CD8-positive, alpha-beta memory T cell (primary cell): ENCODE results near the gene MSANTD7. TPM values are rescaled to one million over a fixed set of nuclear protein-coding genes. Genes with fewer than 3 reads are reported as not detected.
A peak's percentile ranks its signal among the peaks of the same experiment; 100 is the strongest.

ENCODE experiments used
- CTCF ChIA-PET: fragments of 350-600 bp; sonication (Branson Sonifier 250); formaldehyde crosslinking; loops from one replicate; lab custom pipeline; 2021; ENCODE audit warnings: antibody characterized with exemption; lab: Charles Lee
- POLR2A ChIA-PET: fragments of 350-600 bp; sonication (Branson Sonifier 250); formaldehyde crosslinking; loops from one replicate; lab custom pipeline; 2021; ENCODE audit warnings: antibody characterized with exemption; lab: Charles Lee
- DNase-seq, 5 donors: peaks; one replicate each; pipeline versions ENCODE4 v3.0.0 to v3.0.0-alpha.2; 2020 to 2022; ENCODE audit warnings: mixed read lengths in 1 of 5
- H3K27ac ChIP-seq: one replicate; pipeline ENCODE4 v1.7.0; 2013; ENCODE audit warnings: low read depth, mild to moderate bottlenecking, low read length, moderate library complexity
- H3K27me3 ChIP-seq: 2 replicates; pipeline ENCODE4 v1.7.0; 2013; ENCODE audit warnings: low read length, mild to moderate bottlenecking; ENCODE audit not compliant: insufficient read depth, poor library complexity, severe bottlenecking
- H3K36me3 ChIP-seq: 2 replicates; pipeline ENCODE4 v1.7.0; 2013; ENCODE audit warnings: mild to moderate bottlenecking, low read length, moderate library complexity; ENCODE audit not compliant: insufficient read depth
- H3K4me1 ChIP-seq: 2 replicates; pipeline ENCODE4 v1.7.0; 2013; ENCODE audit warnings: mild to moderate bottlenecking, low read length, moderate library complexity; ENCODE audit not compliant: insufficient read depth
- H3K4me3 ChIP-seq: 2 replicates; pipeline ENCODE4 v1.7.0; 2013; ENCODE audit warnings: mild to moderate bottlenecking, low read length
- H3K9me3 ChIP-seq: 2 replicates; pipeline ENCODE4 v1.7.0; 2013; ENCODE audit warnings: mild to moderate bottlenecking, low read length
- H3K27ac Mint-ChIP-seq, 8 donors: one replicate each; pipeline ENCODE4 v1.8.0; 2020 to 2021; ENCODE audit warnings: mixed read lengths in 8 of 8, mild to moderate bottlenecking in 6 of 8, inconsistent platforms in 3 of 8, moderate library complexity in 3 of 8
- H3K27me3 Mint-ChIP-seq, 2 donors: one replicate each; pipeline ENCODE4 v1.8.0; 2020 to 2021; ENCODE audit warnings: mixed read lengths in 2 of 2, mild to moderate bottlenecking in 1 of 2, moderate library complexity in 1 of 2
- H3K36me3 Mint-ChIP-seq, 3 donors: one replicate each; pipeline ENCODE4 v1.8.0; 2020 to 2021; ENCODE audit warnings: mixed read lengths in 3 of 3, inconsistent platforms in 1 of 3, mild to moderate bottlenecking in 1 of 3
- H3K4me1 Mint-ChIP-seq, 3 donors: one replicate each; pipeline ENCODE4 v1.8.0; 2020 to 2021; ENCODE audit warnings: mixed read lengths in 3 of 3, inconsistent platforms in 1 of 3, mild to moderate bottlenecking in 1 of 3
- H3K4me3 Mint-ChIP-seq, 7 donors: one replicate each; pipeline ENCODE4 v1.8.0; 2020 to 2021; ENCODE audit warnings: mixed read lengths in 7 of 7, mild to moderate bottlenecking in 6 of 7, moderate library complexity in 4 of 7, inconsistent platforms in 2 of 7
- H3K9me3 Mint-ChIP-seq, 5 donors: one replicate each; pipeline ENCODE4 v1.8.0; 2020 to 2022; ENCODE audit warnings: mixed read lengths in 5 of 5, mild to moderate bottlenecking in 3 of 5, moderate library complexity in 2 of 5, inconsistent platforms in 1 of 5
- polyA plus RNA-seq: library from polyadenylated mRNA; unstranded; fragments of 300-500 nt; fragmentation: Illumina TruSeq; gene quantifications from one replicate; pipeline ENCODE4 v1.2.3, GENCODE V29; 2021
- total RNA-seq, 2 experiments: library from RNA; stranded (reverse); gene quantifications; one replicate each; pipeline ENCODE4 v1.2.3, GENCODE V29; 2021

Gene MSANTD7
- total and polyA plus RNA-seq, 3 experiments from 2014 or later = 8.7 to 30.4 (median 28.5) TPM

DNA sequence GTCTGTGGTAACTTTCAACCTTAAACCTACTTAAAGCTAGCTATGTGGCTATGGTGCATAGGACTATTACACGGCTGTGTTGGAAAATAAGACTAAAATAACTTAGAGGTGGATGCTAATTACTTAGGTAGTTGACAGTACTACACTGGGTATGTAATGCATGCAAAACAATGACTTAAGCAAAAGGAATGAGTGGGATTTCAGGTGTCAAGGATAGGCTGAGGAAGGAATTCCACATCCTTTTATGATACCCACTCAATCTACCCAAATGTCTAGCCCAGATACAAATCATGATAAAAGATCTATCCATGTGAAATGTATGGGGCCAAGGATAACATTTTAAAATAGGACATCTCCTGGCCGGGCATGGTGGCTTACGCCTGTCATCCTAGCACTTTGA, 14.1 kb upstream of the MSANTD7 start:
- no peaks in the 10 kb centered on the region for H3K4me1 ChIP-seq
- no peak overlapping the region for H3K4me3 ChIP-seq
- DNase-seq = no peak
- no peaks in the 10 kb centered on the region for H3K27me3 Mint-ChIP-seq
- no peak overlapping the region for H3K4me3 Mint-ChIP-seq
- CTCF ChIA-PET = interaction anchor here (1.0 to 2.6 kb wide), 10 partner anchors 13 to 628 kb away, joined by 3 to 11 read pairs (median 6); partner anchors contain the start of gene CDNF
- H3K27me3 ChIP-seq = no peaks in the 10 kb centered on the region
- no peaks in the 10 kb centered on the region for H3K9me3 Mint-ChIP-seq
- H3K36me3 Mint-ChIP-seq = no peaks in the 10 kb centered on the region
- no peak overlapping the region for H3K27ac Mint-ChIP-seq
- no peaks in the 10 kb centered on the region for H3K9me3 ChIP-seq
- H3K4me1 Mint-ChIP-seq = peaks cover 0 to 6% (median 3%) of the 10 kb centered on the region in 3 donors
- POLR2A ChIA-PET = interaction anchor here (1.0 to 1.1 kb wide), 2 partner anchors 14 to 281 kb away, joined by 3 read pairs; partner anchors contain the start of genes CDNF, HSPA14 and MSANTD7
- no peaks in the 10 kb centered on the region for H3K36me3 ChIP-seq
- H3K27ac ChIP-seq = no peak overlapping the region

- no peak for DNase-seq
- Histone ChIP-seq H3K4me3 (no peak overlapping the region), H3K4me1 (no peaks in the 10 kb centered on the region), H3K27me3 (no peaks in the 10 kb centered on the region), H3K9me3 (no peaks in the 10 kb centered on the region), H3K27ac (no peak overlapping the region), H3K36me3 (no peaks in the 10 kb centered on the region)
- H3K4me3 Mint-ChIP-seq = no peak overlapping the region
- ChIA-PET CTCF (interaction anchor here (1.7 kb wide), 1 partner anchor 11 kb away, joined by 8 read pairs; the partner anchor contains the start of genes CDNF, HSPA14 and MSANTD7), POLR2A (no interaction called here)
- no peaks in the 10 kb centered on the region for H3K9me3 Mint-ChIP-seq
- H3K36me3 Mint-ChIP-seq = no peaks in the 10 kb centered on the region
- H3K4me1 Mint-ChIP-seq = peaks cover 0 to 6% (median 3%) of the 10 kb centered on the region in 3 donors
- peak overlapping the region in 1 of 8 donors; percentile 16 for H3K27ac Mint-ChIP-seq
- no peaks in the 10 kb centered on the region for H3K27me3 Mint-ChIP-seq
Observed at GRCh38 chr10:14826076-14826829, 11.9 kb upstream of the MSANTD7 start.

DNA sequence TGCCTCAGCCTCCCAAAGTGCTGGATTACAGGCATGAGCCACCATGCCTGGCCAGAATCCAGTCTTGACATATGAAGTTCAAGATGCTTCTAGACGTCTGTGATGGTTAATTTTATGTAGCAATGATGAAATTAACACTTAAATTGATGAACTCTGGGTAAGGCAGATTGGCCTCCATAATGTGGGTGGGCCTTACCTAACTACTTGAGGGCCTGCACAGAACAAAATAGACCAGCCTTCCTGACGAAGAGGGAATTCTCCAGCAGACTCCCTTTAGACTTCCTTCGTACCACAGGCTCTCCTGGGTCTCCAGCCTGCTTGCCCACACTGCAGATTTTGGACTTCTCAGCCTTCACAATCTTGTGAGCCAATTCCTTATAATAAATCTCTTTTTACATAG, 5.0 kb upstream of the MSANTD7 start:
- no peaks in the 10 kb centered on the region for H3K27me3 Mint-ChIP-seq
- ChIA-PET POLR2A (interaction anchor here (0.7 kb wide), 1 partner anchor 301 kb away, joined by 4 read pairs; no protein-coding TSS in a partner anchor), CTCF (no interaction called here)
- H3K9me3 Mint-ChIP-seq = no peaks in the 10 kb centered on the region
- H3K4me3 Mint-ChIP-seq = no peak overlapping the region
- H3K36me3 Mint-ChIP-seq = peaks cover 0 to 12% (median 5%) of the 10 kb centered on the region in 3 donors
- H3K27ac Mint-ChIP-seq = no peak overlapping the region
- Histone ChIP-seq H3K36me3 (no peaks in the 10 kb centered on the region), H3K27ac (no peak overlapping the region), H3K9me3 (no peaks in the 10 kb centered on the region), H3K4me3 (no peak overlapping the region), H3K4me1 (peaks cover 12% of the 10 kb centered on the region), H3K27me3 (no peaks in the 10 kb centered on the region)
- DNase-seq = no peak
- peaks cover 8 to 19% (median 16%) of the 10 kb centered on the region in 3 donors for H3K4me1 Mint-ChIP-seq

GRCh38 chr10:14836208-14836607, 1.9 kb upstream of the MSANTD7 start:
- no peaks in the 10 kb centered on the region for H3K27me3 ChIP-seq
- peaks cover 24 to 42% (median 35%) of the 10 kb centered on the region in 3 donors for H3K4me1 Mint-ChIP-seq
- peaks cover 0 to 31% (median 9%) of the 10 kb centered on the region in 3 donors for H3K36me3 Mint-ChIP-seq
- no peak overlapping the region for H3K4me3 ChIP-seq
- no peak for DNase-seq
- no peaks in the 10 kb centered on the region for H3K27me3 Mint-ChIP-seq
- H3K4me1 ChIP-seq = peaks cover 22% of the 10 kb centered on the region
- CTCF ChIA-PET = interaction anchor here (1.3 to 3.0 kb wide), 7 partner anchors 9 to 638 kb away, joined by 3 to 10 read pairs (median 7); no protein-coding TSS in a partner anchor
- H3K27ac Mint-ChIP-seq = peak overlapping the region in 6 of 8 donors; percentile 13 to 99 (median 98)
- peak overlapping the region in 1 of 7 donors; percentile 13 for H3K4me3 Mint-ChIP-seq
- peaks cover 7% of the 10 kb centered on the region for H3K36me3 ChIP-seq
- H3K9me3 Mint-ChIP-seq = no peaks in the 10 kb centered on the region
- H3K27ac ChIP-seq = no peak overlapping the region
- POLR2A ChIA-PET = interaction anchor here (3.6 kb wide), 1 partner anchor 42 kb away, joined by 35 read pairs; the partner anchor contains the start of gene SUV39H2
- no peaks in the 10 kb centered on the region for H3K9me3 ChIP-seq

GRCh38 chr10:14837003-14837756, 926 bp upstream of the MSANTD7 start:
- Histone ChIP-seq H3K4me3 (peak overlapping the region; percentile 93), H3K27ac (peak overlapping the region; percentile 98), H3K9me3 (no peaks in the 10 kb centered on the region), H3K27me3 (no peaks in the 10 kb centered on the region), H3K36me3 (peaks cover 17% of the 10 kb centered on the region), H3K4me1 (peaks cover 22% of the 10 kb centered on the region)
- Mint-ChIP-seq H3K27ac (peak overlapping the region; percentile 86 to 99 (median 98)), H3K27me3 (no peaks in the 10 kb centered on the region), H3K4me1 (peaks cover 24 to 46% (median 43%) of the 10 kb centered on the region in 3 donors), H3K36me3 (peaks cover 0 to 41% (median 11%) of the 10 kb centered on the region in 3 donors), H3K4me3 (peak overlapping the region; percentile 93 to 99 (median 96)), H3K9me3 (no peaks in the 10 kb centered on the region)
- ChIA-PET CTCF (interaction anchor here (0.6 to 3.0 kb wide), 17 partner anchors 10 to 640 kb away, joined by 3 to 13 read pairs (median 5); partner anchors contain the start of genes MEIG1 and SUV39H2), POLR2A (interaction anchor here (0.6 to 3.6 kb wide), 10 partner anchors 13 to 1998 kb away, joined by 3 to 35 read pairs (median 4); partner anchors contain the start of genes DCLRE1C, MEIG1, NMT2 and SUV39H2)
- DNase-seq = peak in 1 of 5 donors; percentile 3

DNA sequence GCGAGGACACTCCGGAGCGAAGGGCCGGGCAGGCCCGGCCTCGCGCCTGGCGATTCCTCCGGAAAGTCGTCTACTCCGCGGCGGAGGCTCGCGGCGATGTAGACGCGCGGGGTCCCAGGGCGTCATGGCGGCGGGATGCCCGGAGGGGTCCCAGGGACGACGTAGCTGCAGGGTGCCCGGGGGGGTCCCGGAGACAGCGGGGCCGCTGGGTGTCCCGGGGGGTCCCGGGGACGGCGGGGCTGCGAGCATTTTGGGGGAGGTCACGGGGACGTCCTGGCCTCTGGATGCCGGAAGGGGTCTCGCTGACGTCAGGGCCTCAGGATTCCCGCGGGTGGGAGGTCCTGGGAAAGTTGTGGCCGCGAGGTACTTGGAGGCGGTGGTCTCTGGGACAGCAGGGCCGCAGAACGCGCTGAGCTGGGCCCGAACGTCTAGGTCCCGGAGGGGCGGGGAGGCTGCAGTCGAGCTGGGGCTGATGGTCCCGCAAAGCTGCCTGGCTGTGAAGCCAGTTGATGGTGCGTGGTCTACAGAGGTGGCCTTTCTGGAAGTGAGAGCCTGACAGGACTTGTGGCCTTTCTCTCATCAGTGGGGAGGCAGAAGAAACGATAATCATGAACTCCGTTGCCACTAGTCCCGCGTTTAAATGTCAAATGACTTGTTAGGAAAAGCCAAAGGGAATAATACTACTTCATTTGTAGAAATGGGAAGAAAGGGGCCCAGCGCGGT, 637 bp downstream of the MSANTD7 start:
- peak; percentile 10 to 54 (median 20) for DNase-seq
- Mint-ChIP-seq H3K36me3 (peaks cover 0 to 52% (median 9%) of the 10 kb centered on the region in 3 donors), H3K9me3 (no peaks in the 10 kb centered on the region), H3K27me3 (no peaks in the 10 kb centered on the region), H3K4me1 (peaks cover 24 to 46% (median 43%) of the 10 kb centered on the region in 3 donors), H3K4me3 (peak overlapping the region; percentile 93 to 99 (median 96)), H3K27ac (peak overlapping the region; percentile 86 to 99 (median 98))
- no peaks in the 10 kb centered on the region for H3K27me3 ChIP-seq
- peak overlapping the region; percentile 93 for H3K4me3 ChIP-seq
- peak overlapping the region; percentile 98 for H3K27ac ChIP-seq
- CTCF ChIA-PET = interaction anchor here (0.9 to 3.0 kb wide), 12 partner anchors 12 to 632 kb away, joined by 3 to 13 read pairs (median 4); partner anchors contain the start of genes MEIG1 and SUV39H2
- H3K9me3 ChIP-seq = no peaks in the 10 kb centered on the region
- peaks cover 31% of the 10 kb centered on the region for H3K36me3 ChIP-seq
- H3K4me1 ChIP-seq = peaks cover 22% of the 10 kb centered on the region
- POLR2A ChIA-PET = interaction anchor here (0.5 to 3.6 kb wide), 7 partner anchors 40 to 742 kb away, joined by 4 to 35 read pairs (median 7); partner anchors contain the start of genes DCLRE1C, NMT2 and SUV39H2

DNA sequence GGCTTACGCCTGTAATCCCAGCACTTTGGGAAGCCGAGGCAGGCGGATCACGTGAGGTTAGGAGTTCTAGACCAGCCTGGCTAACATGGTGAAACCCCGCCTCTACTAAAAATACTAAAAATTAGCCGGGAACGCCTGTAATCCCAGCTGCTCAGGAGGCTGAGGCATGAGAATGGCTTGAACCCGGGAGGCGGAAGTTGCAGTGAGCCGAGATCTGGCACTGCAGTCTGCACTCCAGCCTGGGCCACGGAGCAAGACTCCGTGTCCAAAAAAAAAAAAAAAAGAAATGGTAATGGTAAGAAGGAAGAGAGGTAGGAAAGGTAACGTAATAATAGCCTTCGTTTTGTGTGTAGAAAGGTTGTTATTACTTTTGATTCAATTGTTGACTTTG, 1.2 kb downstream of the MSANTD7 start:
- peak overlapping the region; percentile 80 to 99 (median 90) for H3K27ac Mint-ChIP-seq

More for the DNA sequence above, 1.2 kb downstream of the MSANTD7 start:
- ChIA-PET CTCF (interaction anchor here (0.9 to 3.0 kb wide), 2 partner anchors 39 to 43 kb away, joined by 3 to 13 read pairs; partner anchors contain the start of gene SUV39H2), POLR2A (interaction anchor here (0.5 to 3.6 kb wide), 3 partner anchors 39 to 743 kb away, joined by 8 to 35 read pairs (median 11); partner anchors contain the start of genes DCLRE1C and SUV39H2)
- Histone ChIP-seq H3K9me3 (no peaks in the 10 kb centered on the region), H3K4me3 (peak overlapping the region; percentile 93), H3K27ac (peak overlapping the region; percentile 98), H3K27me3 (no peaks in the 10 kb centered on the region), H3K36me3 (peaks cover 35% of the 10 kb centered on the region), H3K4me1 (peaks cover 22% of the 10 kb centered on the region)
- Mint-ChIP-seq H3K4me1 (peaks cover 27 to 47% (median 46%) of the 10 kb centered on the region in 3 donors), H3K27me3 (no peaks in the 10 kb centered on the region), H3K4me3 (peak overlapping the region; percentile 93 to 99 (median 96)), H3K36me3 (peaks cover 0 to 57% (median 10%) of the 10 kb centered on the region in 3 donors), H3K9me3 (no peaks in the 10 kb centered on the region)
- DNase-seq = no peak
